Sciatic nerve (tissue), 2 donors: ENCODE measurements around the gene SORCS2. TPM values are rescaled to one million over a fixed set of nuclear protein-coding genes. Genes with fewer than 3 reads are reported as not detected.

Source experiments
- ATAC-seq: fragments of 200-7000 bp; cut with Tn5 transposase; one replicate; pipeline ENCODE4 v1.9.1; 2020; ENCODE audit warnings: mild to moderate bottlenecking, moderate library complexity
- DNase-seq: peaks from one replicate; pipeline ENCODE4 v3.0.0-alpha.2; 2020; ENCODE audit warnings: low spot score
- intact Hi-C: fragments of 100-400 bp; cut with DNase I; formaldehyde crosslinking; loops from one replicate; pipeline ENCODE4 v1.14.2; 2022
- total RNA-seq: library from RNA; stranded (reverse); fragmentation: NEBNext Ultra II Directional; extraction: Animal tissue kit (Norgen Biotek cat#: 25700); gene quantifications from one replicate; pipeline ENCODE4 v1.2.1, GENCODE V29; 2021
- donor health status: DM: no; HTN: no; CAD: no.
- donor health status: DM: no; HTN: no; CAD: no.

Gene SORCS2
- total RNA-seq, 1 donor from 2014 or later = 52.5 TPM

DNA sequence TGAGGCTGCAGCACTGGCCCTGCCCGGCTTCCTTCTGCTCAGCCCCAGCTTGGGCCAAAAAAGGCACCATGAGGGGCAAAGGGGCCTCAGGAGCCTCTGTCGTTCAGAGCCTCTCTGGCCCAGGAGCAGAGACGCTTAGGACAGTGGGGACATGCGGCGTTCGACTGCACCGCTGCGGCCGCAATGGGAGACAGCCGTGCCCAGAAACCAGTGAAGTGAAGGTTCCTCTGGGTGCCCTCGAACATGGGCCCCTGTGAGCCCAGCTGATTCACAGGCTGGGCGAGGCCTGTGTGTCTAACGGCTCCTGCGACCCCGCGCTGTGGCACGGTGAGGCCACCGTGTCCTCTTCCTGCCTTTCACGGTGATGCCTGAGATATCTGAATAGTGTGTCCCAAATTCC lies 512.3 kb downstream of the SORCS2 start:
- no peak for ATAC-seq
- no peak for DNase-seq
- intact Hi-C loops = no loop called here

DNA sequence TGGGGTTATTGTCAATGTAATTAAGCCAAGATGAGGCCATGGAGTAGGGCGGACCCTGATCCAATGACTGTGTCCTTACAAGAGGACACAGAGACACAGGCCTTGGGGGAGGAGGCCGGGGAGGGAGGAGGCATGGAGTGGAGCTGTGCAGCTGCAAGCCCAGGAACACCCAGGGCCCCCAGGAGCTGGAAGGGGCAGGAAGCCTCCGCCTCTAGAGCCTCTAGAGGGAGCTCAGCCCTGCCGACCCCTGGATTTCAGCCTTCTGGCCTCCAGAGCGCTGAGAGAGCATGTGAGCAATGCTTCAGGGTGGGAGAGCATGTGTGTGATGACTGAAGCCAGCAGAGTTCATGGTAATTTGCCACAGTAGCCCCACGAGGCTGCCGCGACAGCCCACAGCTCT lies 512.7 kb downstream of the SORCS2 start:
- DNase-seq (no peak), ATAC-seq (peak; percentile 59)
- intact Hi-C loops = no loop called here

DNA sequence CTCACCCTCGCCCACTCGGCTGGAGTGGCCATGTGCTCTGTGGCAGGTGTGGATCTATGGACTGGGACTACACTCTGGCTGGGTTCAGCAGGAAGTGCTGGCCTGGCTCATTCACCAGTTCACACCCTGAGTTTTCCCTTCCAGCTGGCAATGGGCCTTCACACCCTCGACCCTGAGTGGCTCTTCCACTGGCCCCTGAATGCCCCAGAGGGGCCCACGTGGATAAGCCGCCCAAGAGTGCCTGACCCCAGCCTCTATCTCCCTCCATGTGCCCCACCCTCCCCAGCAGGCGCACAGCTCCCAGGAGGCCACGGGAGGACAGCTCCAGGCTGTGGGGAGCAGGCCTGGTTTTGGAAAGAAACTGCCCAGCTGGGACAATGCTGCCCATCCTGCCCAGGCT lies 513.3 kb downstream of the SORCS2 start:
- peak; percentile 67 for ATAC-seq
- peak; percentile 57 for DNase-seq
- intact Hi-C loops = no loop called here

DNA sequence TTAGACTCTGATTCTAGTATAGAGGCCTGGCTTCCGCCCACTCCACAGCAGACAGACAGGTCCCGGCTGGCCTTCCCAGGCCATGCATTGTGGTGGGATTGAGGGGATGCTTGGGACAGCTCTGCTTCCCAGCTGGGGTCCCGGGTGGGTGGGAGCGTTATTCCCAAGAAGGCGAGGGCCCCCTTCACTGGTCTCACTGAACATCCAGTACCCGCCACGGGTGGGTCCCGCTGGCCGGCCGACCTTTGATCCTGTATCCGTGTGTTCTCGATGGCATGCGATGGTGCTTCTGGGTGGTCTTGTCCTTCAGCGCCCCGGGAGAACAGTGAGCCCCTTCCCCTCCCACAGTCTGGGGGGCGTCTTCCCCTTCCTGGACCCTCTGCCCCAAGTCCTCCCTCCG lies 515.9 kb downstream of the SORCS2 start:
- no peak for DNase-seq
- intact Hi-C loops = no loop called here
- no peak for ATAC-seq

DNA sequence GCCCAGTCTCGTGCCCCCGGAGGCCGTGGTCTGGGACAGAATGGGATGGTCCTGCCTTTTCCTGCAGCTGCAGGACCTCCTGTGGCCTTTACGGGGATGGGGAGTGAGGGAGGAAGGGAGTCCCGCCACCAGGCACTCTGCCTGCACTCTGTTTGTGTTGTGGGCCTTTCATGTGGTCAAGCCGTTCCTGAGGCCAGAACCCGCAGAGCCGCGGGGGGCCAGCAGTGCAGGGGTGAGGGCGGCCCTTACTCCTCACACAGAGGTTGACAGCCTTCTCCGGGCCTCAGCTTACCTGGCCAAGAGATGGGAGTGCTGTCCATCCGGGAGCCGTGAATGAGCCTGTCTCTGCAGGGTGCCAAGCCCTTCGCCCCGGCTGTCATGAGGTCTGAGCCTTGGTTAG lies 516.6 kb downstream of the SORCS2 start:
- ATAC-seq (peak; percentile 7), DNase-seq (no peak)
- intact Hi-C loops = no loop called here

DNA sequence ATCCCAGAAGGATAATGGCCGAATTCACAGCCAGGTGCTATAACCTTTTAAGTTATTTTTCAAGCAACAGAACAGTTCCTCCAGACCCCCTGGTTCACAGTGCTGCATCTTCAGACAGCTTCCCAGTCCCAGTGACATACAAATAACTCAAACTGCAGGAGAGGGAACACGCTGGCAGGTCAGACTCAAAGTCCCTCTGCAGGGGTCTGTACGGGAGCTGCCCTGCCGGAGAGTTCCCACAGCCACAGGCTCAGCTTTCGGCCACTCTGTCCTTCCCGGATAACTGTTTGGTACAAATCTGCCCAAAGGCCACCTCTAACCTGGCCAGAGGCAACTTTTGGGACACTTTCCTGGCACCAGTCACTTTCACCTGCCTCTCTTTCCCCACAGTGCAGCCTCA lies 517.1 kb downstream of the SORCS2 start:
- intact Hi-C loops = no loop called here
- no peak for DNase-seq
- no peak for ATAC-seq

DNA sequence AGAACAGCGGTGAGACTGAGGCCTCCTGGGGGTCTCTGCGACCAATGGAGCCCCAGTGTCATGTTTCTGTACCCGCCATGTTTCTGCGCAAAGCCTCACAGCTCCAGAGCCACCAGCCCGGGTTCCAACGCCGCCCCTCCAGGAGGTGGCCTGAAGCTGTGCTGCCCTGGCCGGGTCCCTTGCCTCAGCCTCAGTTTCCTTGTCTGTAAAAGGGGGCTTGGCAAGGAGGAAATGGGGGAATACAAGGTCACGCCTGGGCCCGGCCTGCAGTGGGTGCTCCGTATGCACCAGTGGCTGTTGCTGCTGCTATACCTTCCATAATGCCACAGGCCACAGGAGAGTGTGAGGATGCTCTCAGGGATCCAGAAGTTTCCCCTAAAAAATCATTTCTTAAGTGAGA lies 517.8 kb downstream of the SORCS2 start:
- intact Hi-C loops = no loop called here
- ATAC-seq (no peak), DNase-seq (no peak)

DNA sequence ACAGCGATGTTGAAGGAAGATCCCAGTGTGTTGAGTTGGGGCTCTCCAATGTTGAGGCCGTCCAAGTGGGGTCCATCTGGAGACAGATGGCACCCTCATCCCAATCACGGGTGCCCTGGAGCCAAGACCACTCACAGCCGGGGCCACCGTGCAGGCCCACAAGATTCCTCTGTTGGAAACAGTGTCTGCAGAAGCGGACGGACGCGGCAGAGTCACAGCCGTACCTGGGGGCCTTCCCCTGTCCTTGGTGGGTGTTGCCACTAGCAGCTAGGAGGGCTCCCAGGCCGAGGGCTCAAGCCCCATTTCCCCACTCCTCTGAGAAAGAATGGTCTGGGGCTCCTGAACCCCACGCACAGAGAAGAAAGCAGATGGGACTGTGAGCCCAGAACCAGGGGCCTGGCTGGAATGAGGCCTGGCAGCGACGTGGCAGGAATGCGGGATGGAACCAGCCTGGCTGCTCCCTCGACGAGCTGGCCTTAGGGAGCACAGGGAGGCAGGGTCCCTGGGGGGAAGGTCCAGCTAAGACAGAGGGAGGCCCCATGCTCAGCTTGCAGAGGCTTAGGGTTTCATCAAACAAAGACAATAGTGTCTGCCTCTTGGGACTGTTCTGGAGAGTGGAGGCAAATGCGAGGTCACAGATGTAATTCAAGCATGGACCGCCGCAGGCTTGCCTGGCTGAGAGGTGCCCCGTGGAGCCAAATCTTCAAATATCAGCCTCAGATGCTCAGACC lies 518.4 kb downstream of the SORCS2 start:
- DNase-seq (no peak), ATAC-seq (no peak)
- intact Hi-C loops = no loop called here

DNA sequence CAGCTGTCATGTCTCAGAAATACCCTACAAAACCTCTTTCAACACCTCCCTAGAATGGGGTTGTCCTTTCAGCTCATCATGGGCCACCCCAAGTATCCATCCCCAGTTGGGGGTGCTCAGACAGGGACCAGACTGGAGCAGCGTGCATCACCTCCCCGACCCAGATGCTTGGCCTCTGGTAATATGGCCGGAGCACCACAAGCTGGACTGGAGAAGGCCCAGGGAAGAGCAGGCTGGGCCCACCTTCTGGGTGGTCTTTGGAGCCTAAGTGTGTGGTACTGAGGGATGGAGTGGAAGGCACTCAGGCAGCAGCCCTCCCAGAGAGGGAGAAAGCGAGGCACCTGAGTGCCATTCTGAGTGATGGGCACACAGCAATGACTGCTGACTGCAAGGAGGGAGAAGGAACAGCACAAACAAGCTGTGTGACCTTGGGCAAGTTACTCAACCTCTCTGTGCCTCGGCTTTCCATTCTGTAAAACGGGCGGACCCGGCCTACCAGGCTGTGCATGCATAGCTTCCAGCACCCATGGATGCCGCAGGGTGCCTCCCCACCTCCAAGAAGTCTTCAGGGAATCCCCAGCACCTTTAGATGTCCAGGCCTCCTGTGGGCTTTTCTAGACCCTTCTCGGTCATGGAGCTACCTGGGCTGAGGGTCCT lies 519.1 kb downstream of the SORCS2 start:
- no peak for ATAC-seq
- DNase-seq = no peak
- intact Hi-C loops = no loop called here

DNA sequence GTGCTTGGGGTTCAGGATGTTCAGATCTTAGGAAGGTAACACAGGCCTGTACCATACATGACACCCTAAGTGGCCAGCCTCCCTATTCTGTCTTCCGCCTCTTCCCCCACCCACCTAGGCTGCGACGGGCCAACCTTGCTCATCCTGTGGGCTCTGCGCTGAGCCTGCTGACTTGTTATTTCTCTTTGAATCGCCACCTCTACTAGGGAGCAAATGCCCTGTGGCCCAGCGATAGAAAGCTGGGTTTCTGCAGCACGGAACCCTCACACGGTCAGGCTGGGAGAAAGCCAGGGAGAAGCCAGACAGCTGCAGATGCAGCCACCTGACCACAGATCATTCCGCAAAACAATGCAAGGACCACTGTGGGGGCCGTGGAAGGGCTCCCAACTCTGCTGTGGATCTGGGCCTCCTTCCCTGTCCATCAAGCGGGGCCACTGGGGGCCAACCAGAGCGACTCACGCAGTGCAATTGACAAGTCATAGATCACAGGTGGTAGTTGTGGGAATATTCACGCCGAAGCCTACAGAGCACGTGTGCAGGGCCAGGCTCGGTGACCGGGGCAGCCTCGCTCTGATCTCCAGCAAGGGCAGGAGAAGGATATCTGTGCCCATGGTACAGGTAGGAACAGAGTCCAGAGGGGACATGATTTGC lies 519.8 kb downstream of the SORCS2 start:
- intact Hi-C loops = no loop called here
- ATAC-seq (no peak), DNase-seq (no peak)

DNA sequence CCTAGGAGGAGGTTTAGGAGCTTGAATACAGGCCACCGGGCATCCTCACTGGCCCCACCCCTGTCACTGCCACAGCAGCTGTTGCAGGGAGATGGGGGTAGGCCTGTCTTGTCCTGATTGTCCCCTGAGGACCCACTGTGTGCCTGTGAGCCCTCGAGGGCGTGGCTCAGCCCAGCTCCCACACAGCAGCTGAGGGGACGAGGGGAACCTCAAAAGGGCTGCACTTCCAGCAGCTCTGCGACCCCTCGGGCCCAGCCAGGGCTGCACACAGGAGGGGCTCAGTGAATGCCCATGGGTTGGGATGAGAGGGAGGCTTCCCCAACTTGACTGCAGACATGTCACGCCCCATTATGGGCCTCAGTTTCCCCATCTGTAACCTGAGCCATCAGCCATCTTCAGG lies 521.4 kb downstream of the SORCS2 start:
- no peak for DNase-seq
- ATAC-seq = no peak
- intact Hi-C loops = no loop called here

DNA sequence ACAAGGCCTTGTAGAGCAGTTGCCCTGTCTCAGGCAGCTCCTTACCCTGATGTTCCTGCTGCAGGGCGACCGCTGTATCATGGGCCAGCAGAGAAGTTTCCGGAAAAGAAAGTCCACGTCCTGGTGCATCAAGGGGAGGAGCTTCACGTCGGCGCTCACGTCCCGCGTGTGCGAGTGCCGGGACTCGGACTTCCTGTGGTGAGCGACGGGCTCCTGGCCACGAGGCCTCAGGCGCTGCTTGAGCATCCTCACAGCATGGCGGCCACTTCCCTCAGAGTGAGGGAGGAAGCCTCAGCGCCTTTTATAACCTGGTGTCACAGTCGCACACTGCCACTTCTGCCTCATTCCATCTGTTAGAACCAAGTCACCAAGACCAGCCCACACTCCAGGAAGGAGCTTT lies 521.8 kb downstream of the SORCS2 start:
- intact Hi-C loops = no loop called here
- no peak for ATAC-seq
- DNase-seq = no peak

DNA sequence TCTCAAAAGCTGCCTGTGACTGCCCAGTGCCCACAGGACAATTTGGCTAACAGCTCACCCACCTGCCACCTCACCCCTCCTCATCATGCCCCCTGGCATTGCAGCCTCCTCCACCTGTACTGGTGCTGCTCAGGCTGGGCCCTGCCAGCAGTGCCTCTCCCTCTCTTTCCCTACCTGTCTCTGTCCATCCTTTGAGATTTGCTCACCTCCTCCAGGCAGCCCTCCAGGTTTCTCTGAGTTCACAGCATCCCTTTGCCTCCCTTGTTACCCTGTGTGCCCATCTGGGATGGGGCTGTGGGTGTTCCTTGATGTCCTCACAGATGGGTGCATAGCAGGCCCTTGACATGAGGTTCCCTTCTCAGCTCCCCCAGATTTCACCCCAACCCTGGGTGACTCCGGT lies 522.4 kb downstream of the SORCS2 start:
- intact Hi-C loops = loop anchor here (5.0 kb wide), 1 partner anchor 522 kb away; the partner anchor contains the start of gene SORCS2
- ATAC-seq = no peak
- no peak for DNase-seq

DNA sequence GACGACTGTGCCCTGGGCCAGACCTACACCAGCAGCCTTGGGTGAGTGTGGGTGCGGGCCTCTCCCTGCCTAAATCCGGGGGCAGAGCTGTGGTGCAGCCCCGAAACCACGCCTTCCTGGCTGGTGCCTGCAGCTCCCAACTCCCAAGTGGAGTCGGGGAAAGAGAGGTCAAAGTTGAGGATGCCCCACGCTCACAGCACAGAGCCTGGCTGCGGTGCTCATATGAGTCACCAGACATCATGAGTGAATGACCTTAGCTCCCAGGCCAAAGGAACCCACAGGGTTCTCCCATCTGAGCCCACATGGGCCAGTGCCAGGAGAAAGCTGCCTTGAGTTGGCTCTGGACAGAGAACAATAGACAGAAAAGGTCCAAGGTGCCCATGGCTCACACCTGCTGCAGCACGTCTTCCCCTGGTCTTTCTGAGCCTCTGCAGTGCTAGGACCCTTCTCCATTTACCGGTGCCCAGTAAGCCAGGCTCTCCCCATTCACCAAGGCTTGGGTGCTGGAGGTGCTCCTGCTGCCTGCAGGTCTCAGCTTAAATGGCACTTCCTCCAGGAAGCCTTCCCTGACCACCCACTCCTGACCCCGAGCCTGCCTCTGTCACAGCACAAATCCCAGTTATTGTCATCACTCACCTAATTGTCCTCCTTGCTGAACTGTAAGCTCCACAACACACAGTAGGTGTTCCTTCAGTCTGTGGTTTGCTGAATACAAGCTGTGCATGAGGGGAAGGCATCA lies 523.1 kb downstream of the SORCS2 start:
- DNase-seq = no peak
- no peak for ATAC-seq
- intact Hi-C loops = loop anchor here (5.0 kb wide), 1 partner anchor 523 kb away; the partner anchor contains the start of gene SORCS2

DNA sequence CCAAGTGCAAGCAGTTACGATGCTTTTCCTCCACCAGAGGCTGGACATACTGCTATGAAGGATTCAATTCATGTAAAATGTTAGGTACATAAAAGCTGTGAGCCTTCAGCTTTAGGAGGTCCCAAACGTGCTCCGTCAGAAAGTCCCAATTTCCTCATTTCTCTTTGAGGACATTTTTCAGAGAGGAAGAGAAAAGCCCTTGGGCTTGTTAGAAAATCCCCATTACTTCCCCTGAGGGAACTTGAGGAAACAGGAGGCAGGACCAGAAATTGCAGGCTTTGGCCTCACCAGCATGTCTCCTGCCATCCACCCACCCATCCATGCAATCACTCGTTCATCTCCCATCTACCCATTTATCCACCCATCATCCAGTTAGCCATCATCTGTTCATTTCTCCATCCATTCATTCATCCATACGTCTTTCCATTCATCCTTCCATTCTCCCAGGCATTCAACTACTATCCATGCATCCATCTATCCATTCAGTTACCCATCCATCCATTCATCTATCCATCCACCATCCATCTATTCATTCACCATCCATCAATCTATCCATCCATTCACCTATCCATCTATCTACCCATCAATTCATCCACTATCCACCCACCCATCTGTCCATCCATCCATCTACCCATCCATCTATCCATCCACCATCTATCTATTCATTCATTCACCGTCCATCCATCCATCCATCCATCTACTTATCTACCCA lies 523.8 kb downstream of the SORCS2 start:
- no peak for ATAC-seq
- DNase-seq = no peak
- intact Hi-C loops = loop anchor here (5.0 kb wide), 1 partner anchor 524 kb away; the partner anchor contains the start of gene SORCS2

DNA sequence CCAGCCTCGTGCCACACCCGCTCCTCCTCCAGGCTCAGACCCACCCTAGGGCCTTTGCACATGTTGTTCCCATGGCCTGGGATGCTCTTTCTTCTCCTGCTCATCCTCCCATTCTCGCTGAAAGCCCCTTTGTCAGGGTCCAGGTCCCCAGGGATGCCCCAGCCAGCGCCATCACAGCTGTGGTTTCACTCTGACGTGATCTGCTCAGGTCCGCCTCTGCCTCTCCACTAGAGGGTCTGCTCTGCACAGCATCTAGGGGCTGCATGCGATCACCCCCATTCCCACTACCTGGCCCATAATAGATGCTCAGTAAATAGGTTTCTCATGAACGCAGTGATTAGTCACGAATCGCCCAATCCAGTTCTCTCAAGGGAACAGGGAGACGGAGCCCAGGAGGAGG lies 524.8 kb downstream of the SORCS2 start:
- intact Hi-C loops = loop anchor here (5.0 kb wide), 1 partner anchor 525 kb away; the partner anchor contains the start of gene SORCS2
- no peak for DNase-seq
- no peak for ATAC-seq

DNA sequence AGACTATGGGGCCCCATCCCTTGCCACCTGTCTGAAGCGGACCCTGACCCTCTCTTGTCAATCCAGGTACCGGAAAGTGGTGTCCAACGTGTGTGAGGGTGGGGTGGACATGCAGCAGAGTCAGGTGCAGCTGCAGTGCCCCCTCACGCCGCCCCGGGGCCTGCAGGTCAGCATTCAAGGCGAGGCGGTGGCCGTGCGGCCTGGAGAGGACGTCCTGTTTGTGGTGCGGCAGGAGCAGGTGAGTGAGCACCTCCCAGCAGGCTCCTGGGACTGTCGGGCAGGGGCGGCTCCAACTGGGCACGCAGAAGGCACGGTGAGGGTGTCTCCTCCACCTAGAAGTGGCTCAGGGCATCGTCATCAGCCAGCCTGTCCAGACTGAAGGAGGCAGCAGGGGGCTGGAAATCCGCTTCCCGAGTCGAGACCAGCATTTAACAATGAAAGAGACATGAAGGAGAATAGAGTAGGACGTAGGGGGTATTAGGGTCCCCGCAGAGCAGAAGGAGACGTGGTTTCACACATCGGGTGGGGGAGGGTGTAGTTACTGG lies 525.7 kb downstream of the SORCS2 start:
- no peak for DNase-seq
- intact Hi-C loops = loop anchor here (5.0 kb wide), 1 partner anchor 526 kb away; the partner anchor contains the start of gene SORCS2
- ATAC-seq = no peak

DNA sequence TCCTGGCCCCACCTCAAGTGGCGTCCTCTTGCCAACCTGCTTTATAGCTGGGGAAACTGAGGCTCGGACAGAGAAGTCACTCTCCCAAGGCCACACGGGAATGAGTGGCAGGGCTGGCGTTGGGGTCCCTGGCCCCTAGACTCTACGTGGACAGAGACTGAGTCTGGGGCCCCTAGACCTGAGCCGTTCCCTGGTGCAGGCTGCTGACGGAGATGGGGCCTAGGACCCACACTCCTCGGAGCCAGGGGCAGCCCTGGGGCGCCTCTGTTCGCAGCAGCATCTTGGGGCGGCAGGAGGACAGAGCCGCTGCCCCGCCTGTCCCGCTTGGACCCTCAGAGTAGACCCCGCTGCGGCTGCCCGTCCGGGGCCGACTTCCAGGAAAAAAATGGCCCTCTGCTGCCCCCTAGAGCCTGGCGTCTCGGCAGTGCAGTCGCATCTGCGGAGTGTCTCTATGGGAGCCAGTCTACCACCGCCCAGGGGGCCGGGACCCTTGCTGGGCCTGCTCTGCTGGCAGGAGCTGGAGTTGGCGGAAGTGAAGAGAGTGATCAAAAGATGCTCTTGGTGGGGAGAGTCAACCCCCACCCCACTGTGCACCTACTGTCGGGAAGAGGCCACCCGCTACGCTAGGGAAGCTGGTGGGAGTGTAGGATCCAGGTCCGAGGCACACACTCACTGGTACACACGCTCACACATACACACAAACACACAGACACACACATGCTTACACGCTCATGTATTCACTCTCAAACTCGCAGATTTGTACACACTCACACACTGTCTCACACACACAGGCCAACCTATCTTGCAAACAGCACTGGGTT lies 527.2 kb downstream of the SORCS2 start:
- intact Hi-C loops = loop anchor here (5.0 kb wide), 1 partner anchor 527 kb away; the partner anchor contains the start of gene SORCS2
- ATAC-seq = peak; percentile 77
- DNase-seq = peak; percentile 87
